Activated B cell treated with CpG ODN at 0.5 μM for 24 hours (primary cell): ENCODE measurements around the gene SH3RF3. TPM values are rescaled to one million over a fixed set of nuclear protein-coding genes. Genes with fewer than 3 reads are reported as not detected.

Experiments used
- ATAC-seq: fragments of 200-7000 bp; cut with Tn5 transposase; one replicate; pipeline ENCODE4 v1.10.0; 2021; ENCODE audit warnings: low read depth, mild to moderate bottlenecking, moderate library complexity
- CTCF ChIA-PET: fragments of 350-600 bp; sonication (Branson Sonifier 250); formaldehyde crosslinking; loops from one replicate; lab custom pipeline; 2021; ENCODE audit warnings: antibody characterized with exemption; lab: Charles Lee
- POLR2A ChIA-PET: fragments of 350-600 bp; sonication (Branson Sonifier 250); formaldehyde crosslinking; loops from one replicate; lab custom pipeline; 2021; ENCODE audit warnings: antibody characterized with exemption; lab: Charles Lee
- DNase-seq: peaks from one replicate; pipeline ENCODE4 v3.0.0; 2022
- H3K27ac Mint-ChIP-seq: one replicate; pipeline ENCODE4 v1.8.0; 2020; ENCODE audit warnings: mixed read lengths
- H3K27me3 Mint-ChIP-seq: one replicate; pipeline ENCODE4 v1.8.0; 2021; ENCODE audit warnings: mixed read lengths
- H3K36me3 Mint-ChIP-seq: one replicate; pipeline ENCODE4 v1.8.0; 2021; ENCODE audit warnings: low read depth, mixed read lengths
- H3K4me1 Mint-ChIP-seq: one replicate; pipeline ENCODE4 v1.8.0; 2021; ENCODE audit warnings: mixed read lengths
- H3K4me3 Mint-ChIP-seq: one replicate; pipeline ENCODE4 v1.8.0; 2020; ENCODE audit warnings: mild to moderate bottlenecking, mixed read lengths
- H3K9me3 Mint-ChIP-seq: one replicate; pipeline ENCODE4 v1.8.0; 2020; ENCODE audit warnings: mixed read lengths
- CTCF ChIP-seq: fragments of 200-600 bp; IDR thresholded peaks from one replicate; pipeline ENCODE4 v1.8.0; 2022; ENCODE audit warnings: antibody characterized with exemption, mild to moderate bottlenecking
- intact Hi-C: fragments of 100-400 bp; cut with micrococcal nuclease; formaldehyde crosslinking; loops from one replicate; pipeline ENCODE4 v1.15.1; 2024
- total RNA-seq: library from RNA; stranded (reverse); gene quantifications from 2 replicates; pipeline ENCODE4 v1.2.3, GENCODE V29; 2022

SH3RF3 gene
- total RNA-seq, 1 donor from 2014 or later, result 0.09 TPM

GRCh38 chr2:109258905-109259540 is 130.0 kb downstream of the SH3RF3 start:
- Mint-ChIP-seq H3K4me1 (peaks cover 43% of the 10 kb centered on the region), H3K9me3 (no peaks in the 10 kb centered on the region), H3K27ac (no peak overlapping the region), H3K36me3 (no peaks in the 10 kb centered on the region), H3K4me3 (no peak overlapping the region), H3K27me3 (no peaks in the 10 kb centered on the region)
- DNase-seq (no peak), ATAC-seq (no peak)
- TF ChIP-seq CTCF, result no peak
- ChIA-PET CTCF (no interaction called here), POLR2A (no interaction called here)
- intact Hi-C loops, result loop anchor here (10.0 kb wide), 2 partner anchors 76 to 124 kb away; no protein-coding TSS in a partner anchor

DNA sequence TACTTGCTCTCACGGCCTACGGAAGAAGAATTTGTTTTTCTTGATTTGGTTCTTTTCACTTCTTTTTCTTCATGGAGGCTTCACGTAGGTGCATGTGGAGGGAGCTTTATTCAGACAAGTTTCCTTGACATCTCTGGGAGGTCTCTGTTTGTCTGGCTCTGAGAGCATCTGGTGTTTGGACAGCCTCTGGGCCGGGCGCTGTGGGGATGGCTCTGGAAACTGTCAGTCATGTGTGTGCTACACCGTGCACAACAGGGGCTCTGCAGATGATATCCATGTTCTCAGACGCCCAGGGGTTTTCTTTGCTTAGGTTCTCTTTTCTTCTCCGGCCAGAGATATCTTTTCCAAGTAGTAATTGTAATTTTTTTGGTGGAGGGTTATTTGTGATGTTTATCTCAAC is 130.7 kb downstream of the SH3RF3 start:
- TF ChIP-seq CTCF, result no peak
- no peaks in the 10 kb centered on the region for H3K27me3 Mint-ChIP-seq
- H3K4me3 Mint-ChIP-seq, result no peak overlapping the region
- H3K9me3 Mint-ChIP-seq, result no peaks in the 10 kb centered on the region
- ChIA-PET POLR2A (no interaction called here), CTCF (no interaction called here)
- no peak for ATAC-seq
- DNase-seq, result no peak
- peaks cover 36% of the 10 kb centered on the region for H3K4me1 Mint-ChIP-seq
- intact Hi-C loops, result loop anchor here (10.0 kb wide), 2 partner anchors 75 to 125 kb away; no protein-coding TSS in a partner anchor
- no peaks in the 10 kb centered on the region for H3K36me3 Mint-ChIP-seq
- no peak overlapping the region for H3K27ac Mint-ChIP-seq

- ChIA-PET CTCF (no interaction called here), POLR2A (no interaction called here)
- no peak for TF ChIP-seq CTCF
- DNase-seq, result no peak
- no peaks in the 10 kb centered on the region for H3K36me3 Mint-ChIP-seq
- no peak overlapping the region for H3K27ac Mint-ChIP-seq
- ATAC-seq, result no peak
- H3K4me3 Mint-ChIP-seq, result no peak overlapping the region
- intact Hi-C loops, result no loop called here
- H3K9me3 Mint-ChIP-seq, result no peaks in the 10 kb centered on the region
- peaks cover 30% of the 10 kb centered on the region for H3K4me1 Mint-ChIP-seq
- no peaks in the 10 kb centered on the region for H3K27me3 Mint-ChIP-seq
These were observed 131.3 kb downstream of the SH3RF3 start for GRCh38 chr2:109260116-109260855.

DNA sequence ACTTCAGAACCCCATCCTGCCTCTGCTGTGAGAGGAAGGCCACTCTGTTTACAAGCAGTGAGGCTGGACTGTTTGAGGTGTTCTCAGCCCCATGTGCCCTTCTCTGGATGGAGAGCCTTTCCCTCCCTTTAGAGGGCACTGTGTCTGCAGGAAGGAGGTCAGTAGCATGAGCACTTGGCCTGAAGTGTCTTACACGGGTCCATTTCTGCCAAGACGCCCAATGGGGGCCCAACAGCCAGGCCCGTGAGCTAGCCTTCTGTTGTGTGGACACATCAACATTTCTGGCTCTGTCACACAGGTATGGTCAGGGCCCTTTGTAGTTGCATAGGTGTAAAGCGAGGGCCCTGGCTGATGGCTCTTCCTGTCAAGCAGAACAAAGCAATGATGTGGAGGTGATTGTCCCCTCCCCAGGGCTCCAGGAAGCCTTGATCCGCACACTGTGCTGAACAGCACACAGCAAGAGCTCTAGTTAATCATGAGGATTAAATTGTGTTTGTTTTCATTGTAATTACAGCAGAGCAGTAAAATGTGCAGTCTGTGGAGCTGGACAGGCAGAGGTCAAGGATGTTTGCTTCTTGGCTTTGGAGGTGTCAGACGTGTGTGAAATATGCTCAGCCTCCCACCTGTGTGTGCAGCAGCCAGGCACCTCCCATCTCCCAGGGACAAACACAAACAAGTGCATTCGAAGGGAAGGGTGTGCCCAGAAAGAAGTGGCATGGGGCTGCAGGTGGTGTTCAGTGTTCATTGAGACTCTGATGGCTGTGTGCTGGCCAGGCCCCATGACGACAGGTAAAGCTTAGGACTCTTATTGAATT is 132.1 kb downstream of the SH3RF3 start:
- Mint-ChIP-seq H3K27me3 (no peaks in the 10 kb centered on the region), H3K27ac (no peak overlapping the region), H3K36me3 (no peaks in the 10 kb centered on the region), H3K9me3 (no peaks in the 10 kb centered on the region), H3K4me1 (peaks cover 22% of the 10 kb centered on the region), H3K4me3 (no peak overlapping the region)
- ChIA-PET POLR2A (no interaction called here), CTCF (no interaction called here)
- intact Hi-C loops, result no loop called here
- DNase-seq (no peak), ATAC-seq (no peak)
- no peak for TF ChIP-seq CTCF
